Measurements from ENCODE around the gene RNF151. TPM values are rescaled to one million over a fixed set of nuclear protein-coding genes. Genes with fewer than 3 reads are reported as not detected.

RNF151 gene
- total RNA-seq, 1 donor from 2014 or later, result not detected

DNA sequence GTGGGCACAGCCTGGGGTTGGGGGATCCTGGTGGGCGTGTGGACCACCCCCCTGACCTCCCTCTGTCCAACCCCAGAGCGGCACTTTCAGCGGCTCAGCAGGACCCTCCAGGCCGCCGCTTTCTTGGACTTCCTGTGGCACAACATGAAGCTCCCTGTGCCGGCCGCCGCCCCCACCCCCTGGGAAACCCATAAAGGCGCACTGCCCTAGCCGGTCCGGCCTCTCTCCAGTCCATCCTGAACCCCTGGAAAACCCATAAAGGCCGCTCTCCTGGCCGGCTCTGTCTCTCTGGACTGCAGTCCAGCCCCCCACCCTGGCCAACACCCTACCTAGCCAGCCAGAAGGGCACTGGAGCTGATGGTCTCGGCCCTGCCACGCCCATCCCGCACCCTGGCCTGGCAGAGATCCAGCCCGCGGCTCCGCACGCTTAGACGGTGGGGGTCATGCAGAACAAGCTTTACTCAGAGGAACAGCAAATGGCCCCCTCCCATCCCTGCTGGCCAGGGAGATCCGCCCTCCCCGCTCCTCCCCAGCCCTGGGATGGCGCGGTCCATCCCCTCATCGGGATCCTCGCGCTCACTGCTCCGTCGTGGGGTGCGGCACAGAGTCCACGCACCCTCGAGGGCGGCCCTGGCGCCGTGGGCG, 11.9 kb downstream of the RNF151 start:
- no peak for DNase-seq (ENCODE audit: low spot score)
- no peak overlapping the region for H3K4me3 Mint-ChIP-seq (ENCODE audit: unreplicated experiment)
- no peaks in the 10 kb centered on the region for H3K9me3 Mint-ChIP-seq (ENCODE audit: unreplicated experiment)
- H3K27me3 Mint-ChIP-seq (ENCODE audit: unreplicated experiment), result peaks cover 25% of the 10 kb centered on the region
- no peak overlapping the region for H3K27ac Mint-ChIP-seq (ENCODE audit: unreplicated experiment)
- H3K36me3 Mint-ChIP-seq (ENCODE audit: low read depth, unreplicated experiment), result no peaks in the 10 kb centered on the region
- peaks cover 11% of the 10 kb centered on the region for H3K4me1 Mint-ChIP-seq (ENCODE audit: unreplicated experiment)
- TF ChIP-seq CTCF (IDR thresholded peaks at IDR 0.05; ENCODE audit: unreplicated experiment), result no peak

DNA sequence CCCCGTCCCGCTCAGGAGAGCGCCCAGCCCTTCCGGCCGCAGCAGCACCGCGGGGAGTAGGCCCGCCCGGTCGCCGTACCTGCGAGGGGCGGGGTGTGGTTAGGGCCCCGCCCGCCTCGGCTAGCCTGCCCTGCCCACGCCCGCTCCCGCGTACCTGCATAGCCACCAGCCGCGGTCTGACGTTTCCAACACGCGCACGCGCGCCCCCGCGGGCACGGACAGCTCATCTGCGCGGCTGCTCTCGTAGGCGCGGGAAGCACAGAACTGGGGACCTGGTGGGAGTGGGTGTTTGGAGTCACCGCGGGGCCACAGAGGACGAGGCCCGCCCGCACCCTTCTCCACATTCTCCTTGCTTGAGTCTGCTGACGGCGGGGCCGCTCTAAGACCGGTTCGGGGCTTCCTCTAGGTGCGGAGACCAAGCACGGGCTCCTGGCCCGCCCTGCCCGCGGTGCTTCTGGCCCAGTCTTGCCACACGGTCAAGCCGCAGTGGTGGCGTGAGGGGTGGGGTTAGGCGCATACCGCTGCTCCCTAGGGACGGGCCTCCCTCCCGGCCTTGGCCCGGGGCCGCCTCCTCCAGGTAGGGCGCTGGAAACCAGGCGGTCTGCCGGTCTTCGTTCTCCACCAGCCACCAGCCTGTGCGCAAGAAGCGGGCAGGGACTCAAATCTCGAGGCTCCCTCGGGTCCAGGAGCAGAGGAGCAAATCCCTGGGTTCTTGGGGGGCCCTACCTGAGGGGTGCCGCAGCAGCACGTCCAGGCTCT, 12.8 kb downstream of the RNF151 start:
- DNase-seq (ENCODE audit: low spot score), result no peak
- Mint-ChIP-seq H3K27ac (ENCODE audit: unreplicated experiment) (no peak overlapping the region), H3K4me1 (ENCODE audit: unreplicated experiment) (peaks cover 11% of the 10 kb centered on the region), H3K36me3 (ENCODE audit: low read depth, unreplicated experiment) (no peaks in the 10 kb centered on the region), H3K4me3 (ENCODE audit: unreplicated experiment) (no peak overlapping the region), H3K9me3 (ENCODE audit: unreplicated experiment) (no peaks in the 10 kb centered on the region), H3K27me3 (ENCODE audit: unreplicated experiment) (peaks cover 25% of the 10 kb centered on the region)
- no peak for TF ChIP-seq CTCF (IDR thresholded peaks at IDR 0.05; ENCODE audit: unreplicated experiment)

- no peak for DNase-seq (ENCODE audit: low spot score)
- Mint-ChIP-seq H3K36me3 (ENCODE audit: low read depth, unreplicated experiment) (no peaks in the 10 kb centered on the region), H3K27me3 (ENCODE audit: unreplicated experiment) (peaks cover 28% of the 10 kb centered on the region), H3K9me3 (ENCODE audit: unreplicated experiment) (no peaks in the 10 kb centered on the region), H3K27ac (ENCODE audit: unreplicated experiment) (no peak overlapping the region), H3K4me1 (ENCODE audit: unreplicated experiment) (peaks cover 14% of the 10 kb centered on the region), H3K4me3 (ENCODE audit: unreplicated experiment) (no peak overlapping the region)
- no peak for TF ChIP-seq CTCF (IDR thresholded peaks at IDR 0.05; ENCODE audit: unreplicated experiment)
Observed at GRCh38 chr16:1980030-1980769, 13.5 kb downstream of the RNF151 start.

- no peak for TF ChIP-seq CTCF (IDR thresholded peaks at IDR 0.05; ENCODE audit: unreplicated experiment)
- Mint-ChIP-seq H3K9me3 (ENCODE audit: unreplicated experiment) (no peaks in the 10 kb centered on the region), H3K27me3 (ENCODE audit: unreplicated experiment) (peaks cover 30% of the 10 kb centered on the region), H3K4me1 (ENCODE audit: unreplicated experiment) (peaks cover 14% of the 10 kb centered on the region), H3K27ac (ENCODE audit: unreplicated experiment) (no peak overlapping the region), H3K36me3 (ENCODE audit: low read depth, unreplicated experiment) (no peaks in the 10 kb centered on the region), H3K4me3 (ENCODE audit: unreplicated experiment) (no peak overlapping the region)
- no peak for DNase-seq (ENCODE audit: low spot score)
Observed at GRCh38 chr16:1980770-1981087, 14.1 kb downstream of the RNF151 start.

All from endothelial cell (in vitro differentiated cells).